Aorta (tissue), 5 donors: ENCODE data around the gene TWNK. TPM values are rescaled to one million over a fixed set of nuclear protein-coding genes. Genes with fewer than 3 reads are reported as not detected.
A peak's percentile ranks its signal among the peaks of the same experiment; 100 is the strongest.

Experiments
- ATAC-seq: fragments of 200-7000 bp; cut with Tn5 transposase; one replicate; pipeline ENCODE4 v1.9.1; 2022; ENCODE audit warnings: moderate library complexity; ENCODE audit not compliant: low FRiP score
- DNase-seq, 2 donors: peaks; one replicate each; pipeline ENCODE4 v3.0.0-alpha.2; 2020
- H3K27ac ChIP-seq, 2 donors: one replicate each; pipeline ENCODE4 v1.5.1; 2013; ENCODE audit warnings: low read length in 2 of 2, mild to moderate bottlenecking in 2 of 2, moderate library complexity in 2 of 2, control low read depth in 1 of 2, inconsistent platforms in 1 of 2, low read depth in 1 of 2
- H3K27me3 ChIP-seq, 2 donors: one replicate each; pipeline ENCODE4 v1.6.1; 2013; ENCODE audit warnings: control low read depth in 1 of 2, low read length in 1 of 2, mild to moderate bottlenecking in 1 of 2, moderate library complexity in 1 of 2; ENCODE audit not compliant: insufficient read depth in 2 of 2, control insufficient read depth in 1 of 2
- H3K36me3 ChIP-seq, 2 donors: one replicate each; pipeline ENCODE4 v1.6.1; 2013; ENCODE audit warnings: control low read depth in 1 of 2, low read length in 1 of 2, mild to moderate bottlenecking in 1 of 2; ENCODE audit not compliant: insufficient read depth in 2 of 2, control insufficient read depth in 1 of 2
- H3K4me1 ChIP-seq, 2 donors: one replicate each; pipeline ENCODE4 v1.6.1; 2013; ENCODE audit warnings: low read length in 2 of 2, control low read depth in 1 of 2, mild to moderate bottlenecking in 1 of 2, moderate library complexity in 1 of 2; ENCODE audit not compliant: insufficient read depth in 2 of 2, control insufficient read depth in 1 of 2
- H3K4me3 ChIP-seq, 2 donors: one replicate each; pipeline ENCODE4 v1.5.1; 2013; ENCODE audit warnings: low read length in 2 of 2, control low read depth in 1 of 2, mild to moderate bottlenecking in 1 of 2
- H3K9me3 ChIP-seq: one replicate; pipeline ENCODE4 v1.6.1; 2013; ENCODE audit warnings: mild to moderate bottlenecking, low read length; ENCODE audit not compliant: control insufficient read depth
- WGBS, 2 donors: extraction: QIAGEN DNeasy Blood & Tissue Kit; methylation state at CpG; one replicate each; pipeline ENCODE4 v1.1.7; 2013; 5-methylcytosine and 5-hydroxymethylcytosine counted together
- intact Hi-C, 2 donors: fragments of 100-400 bp; cut with DNase I; formaldehyde crosslinking; loops; one replicate each; pipeline versions ENCODE4 v1.14.2 to v1.15.0; 2022
- polyA plus RNA-seq, 2 donors: library from polyadenylated mRNA; stranded (reverse); fragments of 200-250 nt; gene quantifications; one replicate each; pipeline ENCODE4 v1.2.3, GENCODE V29; 2013
- total RNA-seq, 2 donors: library from RNA; stranded (reverse); fragmentation: NEBNext Ultra II Directional; extraction: Animal tissue kit (Norgen Biotek cat#: 25700); gene quantifications; one replicate each; pipeline ENCODE4 v1.2.1, GENCODE V29; 2021
- donor health status: healthy with polysubstance abuse.
- donor health status: Bipolar disorder and iron deficiency.
- donor health status: DM: no; HTN: no; CAD: no.
- donor health status: DM: no; HTN: no; CAD: no.
- donor health status: DM: yes; HTN: yes; CAD: no.

TWNK gene
- total and polyA plus RNA-seq, 4 donors: 3.0 to 5.7 (median 4.6) TPM

GRCh38 chr10:100963826-100964225 is 23.5 kb upstream of the TWNK start:
- ATAC-seq (no peak), DNase-seq (no peak)
- intact Hi-C loops: no loop called here
- no peaks in the 10 kb centered on the region for H3K4me1 ChIP-seq
- H3K4me3 ChIP-seq: no peak overlapping the region
- 91 to 92% methylated on average over 1 of the region's 1 CpG for WGBS, 2 donors
- H3K27me3 ChIP-seq: no peaks in the 10 kb centered on the region
- H3K9me3 ChIP-seq: no peaks in the 10 kb centered on the region
- no peaks in the 10 kb centered on the region for H3K36me3 ChIP-seq
- H3K27ac ChIP-seq: no peak overlapping the region

- DNase-seq (no peak), ATAC-seq (no peak)
- H3K27me3 ChIP-seq: no peaks in the 10 kb centered on the region
- intact Hi-C loops: no loop called here
- no peaks in the 10 kb centered on the region for H3K4me1 ChIP-seq
- no peaks in the 10 kb centered on the region for H3K9me3 ChIP-seq
- no peak overlapping the region for H3K4me3 ChIP-seq
- no peak overlapping the region for H3K27ac ChIP-seq
- WGBS, 2 donors: 67 to 68% methylated on average over 5 of the region's 5 CpGs
- no peaks in the 10 kb centered on the region for H3K36me3 ChIP-seq
Measured at GRCh38 chr10:100965820-100966219, 21.5 kb upstream of the TWNK start.

GRCh38 chr10:100966887-100967286 is 20.5 kb upstream of the TWNK start:
- Histone ChIP-seq H3K27ac (no peak overlapping the region), H3K36me3 (no peaks in the 10 kb centered on the region), H3K4me3 (no peak overlapping the region), H3K27me3 (no peaks in the 10 kb centered on the region), H3K9me3 (no peaks in the 10 kb centered on the region), H3K4me1 (no peaks in the 10 kb centered on the region)
- intact Hi-C loops: no loop called here
- WGBS, 2 donors: 60 to 71% methylated on average over 2 of the region's 2 CpGs
- ATAC-seq: no peak
- DNase-seq: no peak

- Histone ChIP-seq H3K9me3 (no peaks in the 10 kb centered on the region), H3K27me3 (no peaks in the 10 kb centered on the region), H3K4me3 (no peak overlapping the region), H3K36me3 (no peaks in the 10 kb centered on the region), H3K4me1 (no peaks in the 10 kb centered on the region), H3K27ac (no peak overlapping the region)
- 85 to 87% methylated on average over 2 of the region's 2 CpGs for WGBS, 2 donors
- peak in 1 of 2 donors; percentile 17 for DNase-seq
- no peak for ATAC-seq
- intact Hi-C loops: no loop called here
Measured at GRCh38 chr10:100967332-100967731, 20.0 kb upstream of the TWNK start.

- WGBS, 2 donors: 77 to 81% methylated on average over 2 of the region's 2 CpGs
- ATAC-seq: no peak
- Histone ChIP-seq H3K9me3 (no peaks in the 10 kb centered on the region), H3K27ac (no peak overlapping the region), H3K36me3 (no peaks in the 10 kb centered on the region), H3K27me3 (no peaks in the 10 kb centered on the region), H3K4me3 (no peak overlapping the region), H3K4me1 (no peaks in the 10 kb centered on the region)
- no peak for DNase-seq
- intact Hi-C loops: no loop called here
Measured at GRCh38 chr10:100968062-100968736, 19.1 kb upstream of the TWNK start.

GRCh38 chr10:100968863-100969186 is 18.5 kb upstream of the TWNK start:
- no peaks in the 10 kb centered on the region for H3K36me3 ChIP-seq
- intact Hi-C loops: no loop called here
- WGBS, 2 donors: 12 to 15% methylated on average over 9 of the region's 9 CpGs
- ATAC-seq: no peak
- no peaks in the 10 kb centered on the region for H3K4me1 ChIP-seq
- no peak overlapping the region for H3K4me3 ChIP-seq
- no peak for DNase-seq
- H3K9me3 ChIP-seq: no peaks in the 10 kb centered on the region
- H3K27me3 ChIP-seq: no peaks in the 10 kb centered on the region
- no peak overlapping the region for H3K27ac ChIP-seq

- H3K36me3 ChIP-seq: no peaks in the 10 kb centered on the region
- ATAC-seq (peak; percentile 64), DNase-seq (peak in 1 of 2 donors; percentile 85)
- 2 to 3% methylated on average over 47 to 70 of the region's 70 CpGs for WGBS, 2 donors
- no peaks in the 10 kb centered on the region for H3K4me1 ChIP-seq
- H3K9me3 ChIP-seq: no peaks in the 10 kb centered on the region
- intact Hi-C loops: no loop called here
- H3K27me3 ChIP-seq: no peaks in the 10 kb centered on the region
- H3K27ac ChIP-seq: no peak within 1 kb of the TSS
- H3K4me3 ChIP-seq: peak within 1 kb of the TSS; percentile 27 to 35
Measured at GRCh38 chr10:100969187-100970075, 17.9 kb upstream of the TWNK start, which contains the start of gene SEMA4G. Gene SEMA4G, plus strand, starts transcription at chr10:100969504. Its CDS starts 3,409 bp downstream, at chr10:100972913.

GRCh38 chr10:100970076-100970913 is 17.0 kb upstream of the TWNK start:
- H3K36me3 ChIP-seq: no peaks in the 10 kb centered on the region
- peak; percentile 9 for ATAC-seq
- no peak overlapping the region for H3K4me3 ChIP-seq
- WGBS, 2 donors: 41 to 43% methylated on average over 13 of the region's 13 CpGs
- peak in 1 of 2 donors; percentile 70 for DNase-seq
- H3K27me3 ChIP-seq: no peaks in the 10 kb centered on the region
- intact Hi-C loops: no loop called here
- H3K4me1 ChIP-seq: no peaks in the 10 kb centered on the region
- H3K27ac ChIP-seq: no peak overlapping the region
- no peaks in the 10 kb centered on the region for H3K9me3 ChIP-seq
